HL-60 (cell line): Measurements from ENCODE around the gene TMEM88.

Source experiments
- DNase-seq, 2 experiments: peaks; one replicate each; pipeline ENCODE4 v3.0.0-alpha.2; 2010 to 2020; ENCODE audit warnings: low read depth in 1 of 2, low spot score in 1 of 2
- H3K27ac ChIP-seq: fragments of 250-450 bp; sonication (Bioruptor Pico); replicated peaks from 2 replicates; pipeline ENCODE4 v1.5.1; 2020; ENCODE audit warnings: mild to moderate bottlenecking, moderate library complexity
- H3K27me3 ChIP-seq: fragments of 250-450 bp; sonication (Bioruptor Pico); 2 replicates; pipeline ENCODE4 v1.5.1; 2021; ENCODE audit warnings: mild to moderate bottlenecking, moderate library complexity; ENCODE audit not compliant: insufficient read depth, poor library complexity, severe bottlenecking
- H3K4me3 ChIP-seq: replicated peaks from 2 replicates; pipeline ENCODE4 v1.5.1; 2011; ENCODE audit warnings: mild to moderate bottlenecking, control low read depth, low read length; ENCODE audit not compliant: insufficient read depth
- CTCF ChIP-seq: IDR thresholded peaks from one replicate; pipeline ENCODE4 v1.5.1; 2011; ENCODE audit warnings: low read length, control low read depth, inconsistent platforms; ENCODE audit not compliant: insufficient read depth
- GABPA ChIP-seq: IDR thresholded peaks from 2 replicates; pipeline ENCODE4 v1.6.1; 2012; ENCODE audit warnings: low read depth
- POLR2AphosphoS5 ChIP-seq: IDR thresholded peaks from 2 replicates; pipeline ENCODE4 v1.6.1; 2012; ENCODE audit warnings: low read depth
- REST ChIP-seq: IDR thresholded peaks from 2 replicates; pipeline ENCODE4 v1.6.1; 2012; ENCODE audit warnings: low read depth; ENCODE audit not compliant: insufficient replicate concordance
- SPI1 ChIP-seq: IDR thresholded peaks from 2 replicates; pipeline ENCODE4 v1.6.1; 2012; ENCODE audit warnings: low read depth, mild to moderate bottlenecking, borderline replicate concordance

TMEM88 gene

GRCh38 chr17:7873051-7873450 is 18.2 kb downstream of the TMEM88 start:
- Histone ChIP-seq H3K4me3 (no peak overlapping the region), H3K27me3 (no peaks in the 10 kb centered on the region), H3K27ac (no peak overlapping the region)
- DNase-seq = no peak
- no peak for TF ChIP-seq REST
- no peak for TF ChIP-seq SPI1
- no peak for TF ChIP-seq POLR2AphosphoS5
- TF ChIP-seq GABPA = no peak
- TF ChIP-seq CTCF = no peak

- Histone ChIP-seq H3K27me3 (no peaks in the 10 kb centered on the region), H3K4me3 (no peak overlapping the region), H3K27ac (no peak overlapping the region)
- TF ChIP-seq REST (no peak), GABPA (no peak), SPI1 (no peak), CTCF (no peak), POLR2AphosphoS5 (no peak)
- no peak for DNase-seq
Measured at GRCh38 chr17:7875804-7876370, 21.0 kb downstream of the TMEM88 start.

GRCh38 chr17:7878234-7878633 is 23.4 kb downstream of the TMEM88 start:
- no peak for DNase-seq
- H3K27me3 ChIP-seq = no peaks in the 10 kb centered on the region
- no peak overlapping the region for H3K27ac ChIP-seq
- no peak for TF ChIP-seq GABPA
- no peak for TF ChIP-seq POLR2AphosphoS5
- TF ChIP-seq CTCF = no peak
- no peak for TF ChIP-seq REST
- TF ChIP-seq SPI1 = no peak
- H3K4me3 ChIP-seq = no peak overlapping the region
